Measurements from ENCODE around the gene RECQL5.
A peak's percentile ranks its signal among the peaks of the same experiment; 100 is the strongest.

The RECQL5 gene

DNA sequence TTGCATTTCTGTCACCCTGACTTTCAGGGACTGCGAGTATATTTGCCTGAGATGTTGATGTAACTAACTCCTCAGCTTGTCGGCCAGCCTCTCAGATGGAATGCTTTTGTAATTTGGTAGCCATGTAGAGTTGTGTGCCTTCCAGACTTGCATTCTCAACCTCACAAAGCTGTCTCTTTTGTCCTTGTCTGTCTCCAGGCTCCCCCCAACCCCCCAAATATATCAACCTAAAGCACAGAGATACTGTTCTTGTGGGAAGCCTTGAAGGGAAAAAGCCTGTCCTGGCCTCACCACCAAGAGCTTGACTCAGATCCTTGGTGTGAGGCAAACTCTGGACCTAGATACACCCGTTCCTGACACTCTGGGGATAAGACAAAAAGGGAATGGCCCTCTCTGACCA, 18.5 kb upstream of the RECQL5 start:
- no peak for DNase-seq

DNA sequence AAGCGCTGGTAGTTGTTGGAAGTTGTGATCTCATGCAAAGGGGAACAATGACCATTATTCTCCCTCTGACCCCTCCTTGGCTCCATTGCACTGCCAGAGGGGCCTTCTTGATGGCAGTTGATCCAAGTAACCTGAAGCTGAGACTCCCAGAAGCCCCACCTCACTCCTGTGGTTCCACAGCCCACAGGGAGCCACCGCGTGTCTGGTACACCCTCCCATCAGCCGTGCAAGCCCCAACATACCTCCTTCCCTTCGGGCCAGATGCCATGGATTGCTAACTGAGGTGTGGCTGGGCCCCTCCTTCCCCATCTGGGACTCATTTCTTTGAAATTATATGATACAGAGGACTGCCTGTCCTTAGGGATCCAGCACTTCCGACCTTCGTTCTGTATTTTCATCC, 18.0 kb upstream of the RECQL5 start:
- peak; percentile 98 for DNase-seq

GRCh38 chr17:75684249-75684648, 17.3 kb upstream of the RECQL5 start:
- no peak for DNase-seq

GRCh38 chr17:75683583-75683982, 16.6 kb upstream of the RECQL5 start:
- DNase-seq, result no peak

DNA sequence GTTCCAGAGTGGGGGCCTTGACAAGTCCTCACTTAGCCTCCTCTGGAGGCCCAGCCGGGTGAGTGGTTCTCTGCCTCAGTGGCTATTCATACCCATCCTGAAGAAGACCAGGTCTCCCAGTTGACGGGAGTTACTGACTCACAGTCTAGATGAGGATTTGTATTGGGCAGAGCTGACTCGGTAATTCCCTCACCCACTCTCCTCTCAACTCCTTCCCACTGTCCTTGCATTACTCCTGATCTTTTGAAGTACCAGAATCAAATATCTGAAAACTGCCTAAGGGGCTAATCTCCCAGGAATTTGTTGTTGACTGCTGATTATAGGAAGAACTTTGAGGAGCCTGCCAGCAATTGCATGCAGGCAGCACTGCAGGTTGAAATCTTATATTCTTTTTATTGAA, 14.3 kb upstream of the RECQL5 start:
- DNase-seq, result no peak

GRCh38 chr17:75680431-75680830, 13.5 kb upstream of the RECQL5 start:
- no peak for DNase-seq

DNA sequence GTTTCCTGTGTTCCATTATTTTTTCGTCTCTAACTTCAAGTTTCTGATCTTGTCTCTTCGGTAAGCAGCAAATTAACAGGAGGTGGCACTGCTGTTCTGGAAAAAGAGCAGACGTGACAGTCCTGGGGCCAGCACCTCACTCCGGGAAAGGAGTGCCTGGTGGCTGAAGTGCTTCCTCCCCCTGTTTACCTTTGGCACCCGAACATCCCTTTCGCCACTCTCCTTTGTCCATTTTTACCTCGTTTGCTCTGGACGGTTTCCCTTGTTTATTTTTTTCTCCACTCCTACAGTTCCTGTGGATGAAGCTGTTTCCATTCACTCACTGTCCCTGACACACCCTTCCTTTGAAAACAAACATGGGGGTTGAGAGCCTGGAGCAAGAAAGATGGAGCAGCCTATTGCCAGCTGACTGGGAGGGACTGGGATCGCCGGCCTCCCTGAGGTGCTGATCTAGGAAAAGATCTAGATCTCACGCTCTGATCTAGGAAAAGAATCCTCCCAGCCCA, 12.8 kb upstream of the RECQL5 start:
- DNase-seq, result no peak

DNA sequence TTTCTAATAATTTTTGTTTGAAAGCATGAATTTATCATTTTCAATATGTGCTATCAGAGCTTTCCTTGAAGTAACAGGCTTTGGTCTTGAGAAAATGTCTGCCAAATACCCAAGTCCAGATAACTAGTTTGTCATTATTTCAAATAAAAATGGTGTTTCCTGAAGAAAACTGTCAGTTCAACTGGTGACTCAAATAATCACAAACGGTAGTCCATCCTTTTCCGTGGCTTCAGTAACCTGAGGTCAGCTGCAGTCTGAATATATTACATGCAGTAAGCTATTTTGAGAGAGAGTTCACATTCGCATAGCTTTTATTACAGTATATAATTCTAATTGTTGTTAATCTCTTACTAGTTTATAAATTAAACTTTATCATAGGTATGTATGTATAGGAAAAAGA, 9.5 kb upstream of the RECQL5 start:
- DNase-seq, result no peak

GRCh38 chr17:75673487-75673886, 6.5 kb upstream of the RECQL5 start:
- no peak for DNase-seq

DNA sequence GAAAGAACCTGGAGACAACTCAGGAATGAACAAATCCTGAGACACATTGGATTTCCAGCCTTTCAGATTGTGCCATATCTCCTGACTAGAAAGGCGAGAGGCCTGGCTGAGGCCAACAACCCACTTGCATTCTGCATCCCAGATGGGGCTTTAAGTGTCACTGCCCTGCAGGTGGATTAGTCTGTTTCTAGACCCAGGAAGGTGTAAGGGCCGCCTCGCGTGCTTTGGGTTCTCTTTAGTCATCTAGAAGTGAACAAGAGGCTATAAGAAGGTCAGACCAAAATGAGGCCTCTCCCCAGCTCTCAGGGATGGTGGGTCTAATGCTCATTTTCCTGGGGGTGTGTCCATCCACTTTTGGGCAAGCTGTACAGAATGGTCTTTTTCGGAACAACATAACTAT, 5.1 kb upstream of the RECQL5 start:
- DNase-seq, result no peak

GRCh38 chr17:75670868-75671267, 3.9 kb upstream of the RECQL5 start:
- DNase-seq, result no peak

DNA sequence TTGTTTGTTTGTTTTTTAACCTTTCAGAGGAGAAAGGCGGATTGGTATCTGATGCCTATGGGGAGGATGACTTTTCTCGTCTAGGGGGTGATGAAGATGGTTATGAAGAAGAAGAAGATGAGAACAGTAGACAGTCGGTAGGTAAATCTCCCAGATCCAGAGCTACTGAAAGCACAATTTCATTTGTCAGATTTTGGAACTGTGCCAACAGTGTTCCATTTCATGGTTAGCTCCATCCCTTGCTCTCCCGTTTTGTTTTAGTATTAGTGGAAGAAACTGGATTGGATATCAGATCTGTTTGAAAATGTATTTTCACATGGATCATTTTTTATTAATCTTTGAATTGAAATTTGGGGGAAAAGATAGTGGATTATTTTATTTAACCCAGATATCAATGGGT, 1.5 kb upstream of the RECQL5 start:
- no peak for DNase-seq

GRCh38 chr17:75667825-75668224, 871 bp upstream of the RECQL5 start:
- no peak for DNase-seq

DNA sequence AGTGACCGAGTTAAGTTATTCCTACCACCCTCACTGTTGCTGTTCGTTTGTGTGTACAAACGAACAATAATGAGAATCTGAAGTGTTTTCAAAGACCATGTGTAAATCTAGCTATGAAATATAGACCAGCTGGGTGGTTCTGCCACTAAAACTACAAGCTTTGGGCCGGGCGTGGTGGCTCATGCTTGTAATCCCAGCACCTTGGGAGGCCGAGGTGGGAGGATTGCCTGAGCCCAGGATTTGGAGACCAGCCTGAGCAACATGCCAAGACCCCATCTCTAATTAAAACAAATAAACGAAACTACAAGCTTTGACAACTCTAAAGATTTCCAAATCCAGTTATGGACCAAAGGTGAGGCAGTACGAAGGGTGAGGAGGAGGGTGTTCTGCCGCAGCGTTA, 973 bp downstream of the RECQL5 start:
- no peak for DNase-seq

GRCh38 chr17:75664099-75664549, 2.8 kb downstream of the RECQL5 start:
- no peak for DNase-seq

- no peak for DNase-seq
Observed at GRCh38 chr17:75662511-75662910, 4.4 kb downstream of the RECQL5 start.

DNA sequence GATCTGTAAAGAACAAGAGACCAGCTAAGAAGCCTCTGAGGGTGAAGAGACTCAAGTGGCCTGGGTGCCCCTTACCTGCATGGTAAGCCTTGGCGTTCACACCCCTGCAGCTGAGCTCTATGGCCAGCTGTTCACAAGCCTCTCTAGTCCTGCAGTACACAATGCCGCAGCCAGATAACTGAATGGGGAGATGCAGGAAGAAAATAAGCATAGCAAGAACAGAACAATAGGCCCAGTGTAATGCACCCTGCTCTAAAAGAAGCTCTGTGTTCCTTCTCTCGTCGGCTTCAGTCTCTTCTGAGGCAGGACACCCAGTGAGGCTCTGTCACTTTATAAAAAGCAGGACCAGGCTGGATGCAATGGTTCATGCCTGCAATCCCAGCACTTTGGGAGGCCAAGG, 5.4 kb downstream of the RECQL5 start:
- DNase-seq, result no peak

- DNase-seq, result no peak
Observed at GRCh38 chr17:75658237-75658636, 8.7 kb downstream of the RECQL5 start.

- no peak for DNase-seq
Observed at GRCh38 chr17:75654176-75654575, 12.8 kb downstream of the RECQL5 start.

- peak; percentile 40 for DNase-seq
Observed at GRCh38 chr17:75652934-75653549, 13.9 kb downstream of the RECQL5 start.

DNA sequence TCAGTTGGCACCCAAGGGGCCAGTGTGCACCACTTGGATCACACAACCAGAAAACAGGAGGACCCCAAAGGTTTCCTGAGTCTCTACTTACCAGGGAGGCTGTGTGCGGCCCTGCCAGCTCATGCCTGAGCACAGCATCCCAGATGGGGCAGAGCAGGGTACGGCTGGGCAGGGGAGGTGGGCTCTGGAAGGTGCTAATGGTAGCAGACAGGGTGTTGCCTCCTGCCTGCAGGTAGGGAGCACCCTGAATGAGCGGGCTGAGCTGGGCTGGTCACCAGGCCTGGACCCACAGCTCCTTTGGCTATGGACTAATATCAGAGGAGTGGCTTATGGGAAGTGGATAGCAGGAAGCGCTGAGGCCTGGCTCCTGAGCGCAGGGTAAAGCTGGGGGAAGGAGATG, 14.6 kb downstream of the RECQL5 start:
- DNase-seq, result no peak

GRCh38 chr17:75650874-75651273, 16.1 kb downstream of the RECQL5 start:
- DNase-seq, result no peak

- DNase-seq, result no peak
Observed at GRCh38 chr17:75649687-75650086, 17.3 kb downstream of the RECQL5 start.

GRCh38 chr17:75647921-75648320, 19.0 kb downstream of the RECQL5 start:
- no peak for DNase-seq

DNA sequence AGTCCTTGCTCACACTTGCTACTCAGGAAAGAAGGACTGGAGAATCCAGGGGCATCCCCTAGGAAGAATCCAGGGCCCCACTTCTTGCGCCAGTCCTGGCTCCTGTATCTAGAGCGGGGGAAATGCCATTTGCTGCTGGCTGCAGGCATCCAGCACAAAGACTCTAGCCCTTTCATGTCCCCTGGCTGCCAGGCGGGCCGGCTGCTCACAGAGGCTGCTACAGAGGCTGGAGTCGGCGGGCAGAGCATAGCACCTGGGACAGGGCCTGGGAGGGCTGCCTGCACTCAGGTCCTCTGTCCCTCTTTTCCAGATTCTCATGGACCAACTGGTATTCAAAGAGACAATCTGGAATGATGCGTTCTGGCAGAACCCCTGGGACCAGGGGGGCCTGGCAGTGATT, 19.9 kb downstream of the RECQL5 start:
- DNase-seq, result no peak

- no peak for DNase-seq
Observed at GRCh38 chr17:75646638-75646992, 20.3 kb downstream of the RECQL5 start.
